ENCODE data around the gene BBIP1.
"Not testable (repeated sequence)": the region's sequence is repeated elsewhere in the genome, so short reads cannot be mapped to it uniquely, and the experiment has no call there.

BBIP1 gene

DNA sequence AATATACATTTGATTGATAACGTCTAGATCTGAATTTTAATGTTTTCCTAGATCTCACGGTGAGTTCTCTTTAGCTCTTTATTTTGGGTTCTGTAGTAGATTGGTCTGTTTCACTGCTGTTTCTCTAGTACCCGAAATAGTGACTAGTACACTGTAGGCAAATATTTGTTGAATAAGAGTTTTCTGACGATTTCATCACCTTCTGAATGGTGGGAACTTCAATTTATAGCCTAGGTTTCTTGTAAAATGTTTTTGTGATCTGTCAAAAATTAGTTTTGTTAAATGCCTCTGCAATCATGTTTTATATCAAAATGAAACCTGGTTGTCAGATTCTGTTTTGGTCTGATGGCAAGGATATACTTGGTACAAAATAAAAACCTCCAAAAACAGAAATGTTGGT, 37.1 kb downstream of the BBIP1 start:
- no peak for DNase-seq (ENCODE audit: low read depth)

- DNase-seq (ENCODE audit: low read depth), result no peak
These were observed 37.7 kb downstream of the BBIP1 start for GRCh38 chr10:110881247-110881646.

DNA sequence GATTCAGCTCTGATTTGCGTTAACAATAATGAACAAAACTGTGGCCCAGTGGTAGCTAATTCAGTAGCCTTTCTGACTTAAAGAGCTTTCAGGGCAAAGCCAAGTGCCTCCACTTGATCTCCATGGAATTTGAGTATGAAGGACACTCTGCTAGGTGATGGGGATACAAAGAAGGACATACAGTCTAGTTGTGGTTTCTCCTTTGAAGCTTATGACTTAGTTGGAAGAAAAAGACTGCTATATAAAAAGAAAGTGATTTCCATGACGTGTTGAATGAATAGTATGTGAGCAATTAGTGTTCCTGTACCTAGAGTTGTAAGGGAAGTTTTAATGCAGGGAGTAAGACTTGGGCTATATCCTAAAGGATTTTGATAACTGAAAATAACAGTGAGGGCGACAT, 39.0 kb downstream of the BBIP1 start:
- DNase-seq (ENCODE audit: low read depth), result no peak

- no peak for DNase-seq (ENCODE audit: low read depth)
These were observed 42.2 kb downstream of the BBIP1 start for GRCh38 chr10:110876788-110877187.

DNA sequence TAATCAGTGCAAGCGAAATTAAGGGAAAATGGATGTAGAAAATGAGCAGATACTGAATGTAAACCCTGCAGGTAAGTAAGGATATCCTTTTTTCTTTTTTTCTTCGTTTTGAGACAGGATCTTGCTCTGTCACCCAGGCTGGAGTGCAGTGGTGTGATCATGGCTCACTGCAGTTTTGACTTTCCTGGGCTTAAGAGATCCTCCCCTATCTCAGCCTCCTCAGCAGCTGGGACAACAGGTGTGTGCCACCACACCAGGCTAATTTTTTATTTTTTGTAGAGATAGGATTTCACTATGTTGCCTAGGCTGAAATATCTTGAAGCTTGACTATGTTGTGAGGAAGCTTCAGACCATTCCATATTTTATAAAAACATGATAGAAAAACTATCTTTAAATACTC, 43.0 kb downstream of the BBIP1 start:
- DNase-seq (ENCODE audit: low read depth), result no peak

DNA sequence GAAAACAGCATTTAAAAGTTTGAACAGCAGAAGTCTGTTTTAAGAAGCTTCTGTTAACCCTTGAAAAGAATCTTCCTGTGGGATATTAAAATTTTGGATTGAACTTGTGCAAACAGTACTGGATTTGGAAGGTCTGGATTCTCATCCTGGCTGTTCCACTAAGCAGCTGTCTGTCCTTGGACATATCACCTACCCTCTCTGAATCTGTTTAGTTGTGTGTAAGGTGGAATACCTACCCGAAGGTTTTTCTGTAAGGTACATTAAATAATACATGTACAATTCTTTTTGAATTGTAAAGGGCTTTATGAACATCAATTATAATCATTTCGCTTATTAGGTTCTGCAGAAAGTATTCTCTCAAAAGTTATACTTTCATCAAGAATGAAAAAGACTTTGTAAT, 45.0 kb downstream of the BBIP1 start:
- no peak for DNase-seq (ENCODE audit: low read depth)

- no peak for DNase-seq (ENCODE audit: low read depth)
These were observed 45.7 kb downstream of the BBIP1 start for GRCh38 chr10:110872984-110873923.

GRCh38 chr10:110872145-110872983, 46.6 kb downstream of the BBIP1 start:
- peak; percentile 53 for DNase-seq (ENCODE audit: low read depth)

DNA sequence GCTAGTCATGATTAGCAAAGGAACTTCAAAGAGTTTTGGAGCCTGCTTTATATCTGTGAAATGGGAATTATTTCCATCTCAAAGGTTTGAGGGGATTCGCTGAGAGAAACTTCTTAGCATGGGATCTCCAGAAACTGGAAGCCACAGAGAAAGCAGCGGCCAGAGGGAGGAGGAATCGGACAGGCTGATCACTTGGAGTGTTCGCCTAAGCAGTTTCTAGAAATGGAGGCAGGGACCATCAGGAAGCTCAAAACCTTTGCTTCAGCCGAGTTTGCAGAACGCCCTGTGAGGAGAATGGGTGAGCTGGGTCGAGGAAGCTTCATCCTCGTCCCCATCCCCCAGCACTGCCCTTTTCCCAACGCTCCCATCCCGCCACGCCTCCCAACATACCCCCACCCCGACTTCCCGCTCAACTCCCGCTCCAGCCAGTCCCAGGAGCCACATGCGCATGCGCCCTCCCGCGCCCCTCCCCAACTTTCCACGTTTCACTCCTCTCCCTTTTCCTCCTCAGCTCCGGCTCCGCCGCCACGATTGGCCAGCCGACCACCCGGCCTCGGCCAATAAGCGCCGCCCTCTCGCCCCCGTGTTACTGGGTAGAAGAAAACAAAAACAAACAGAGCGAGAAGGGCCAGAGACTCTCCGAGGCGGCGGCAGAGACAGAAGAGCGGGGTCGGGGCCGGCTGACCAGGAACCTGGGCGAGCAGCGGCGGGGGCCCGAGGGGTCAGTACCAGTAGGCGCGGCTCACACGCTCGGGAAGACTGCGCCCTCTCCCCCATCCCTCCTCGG, 47.5 kb downstream of the BBIP1 start, which contains the start of gene PDCD4:
Gene PDCD4 (plus strand): TSS at position 631 of the 787 bp plus-strand sequence. CDS start 4,100 bp downstream, outside the sequence.
- peak; percentile 88 for DNase-seq (ENCODE audit: low read depth)

DNA sequence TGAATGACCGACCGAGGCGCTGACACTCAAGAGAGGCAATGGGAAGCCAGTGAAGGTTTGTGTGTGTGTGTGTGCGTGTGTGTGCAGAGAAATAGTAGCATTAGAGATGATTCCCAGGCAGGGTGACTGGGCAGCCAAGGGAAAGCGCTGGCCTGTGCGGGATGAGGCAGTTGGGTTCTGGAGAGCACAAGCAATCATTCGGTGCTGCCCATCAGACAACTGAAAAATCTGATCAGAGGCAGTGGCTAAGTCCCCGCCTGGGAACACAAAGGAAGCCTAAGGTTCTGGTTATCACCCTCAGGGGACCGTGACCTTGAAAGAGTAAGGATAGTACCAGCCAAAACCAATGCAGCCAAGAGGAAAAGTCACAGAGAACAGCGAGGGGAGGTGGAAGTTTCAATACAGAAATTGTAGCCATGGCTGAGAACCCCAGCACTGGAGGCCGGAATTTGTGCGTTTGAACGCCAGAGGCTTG, 48.1 kb downstream of the BBIP1 start:
- DNase-seq (ENCODE audit: low read depth), result no peak

GRCh38 chr10:110868981-110869380, 50.0 kb downstream of the BBIP1 start:
- DNase-seq (ENCODE audit: low read depth), result no peak

- DNase-seq (ENCODE audit: low read depth), result no peak
These were observed 51.0 kb downstream of the BBIP1 start for GRCh38 chr10:110867807-110868465.

GRCh38 chr10:110867011-110867806, 51.8 kb downstream of the BBIP1 start:
- DNase-seq (ENCODE audit: low read depth), result not testable (repeated sequence)

GRCh38 chr10:110865809-110866482, 53.0 kb downstream of the BBIP1 start:
- no peak for DNase-seq (ENCODE audit: low read depth)

GRCh38 chr10:110865186-110865808, 53.7 kb downstream of the BBIP1 start:
- no peak for DNase-seq (ENCODE audit: low read depth)

- DNase-seq (ENCODE audit: low read depth), result no peak
These were observed 54.3 kb downstream of the BBIP1 start for GRCh38 chr10:110864662-110865140.

DNA sequence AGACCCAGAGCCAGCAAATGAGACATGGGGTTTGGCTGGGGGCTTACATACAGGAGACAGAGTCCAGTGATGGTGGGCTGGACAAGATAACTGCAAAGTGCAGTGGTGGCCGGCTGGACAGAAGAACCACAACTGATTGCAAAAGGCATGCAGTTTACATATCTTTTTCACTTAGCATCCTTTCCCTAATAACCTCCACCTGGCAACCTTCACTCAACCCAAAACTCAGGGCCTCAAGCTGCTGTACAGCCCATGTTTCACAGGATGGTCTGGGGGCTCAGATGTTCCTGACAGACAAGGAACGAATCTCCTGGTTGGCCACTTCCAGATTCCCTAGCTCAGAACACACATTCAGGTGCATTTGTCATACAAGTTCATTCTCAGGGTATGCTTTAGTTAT, 55.0 kb downstream of the BBIP1 start:
- no peak for DNase-seq (ENCODE audit: low read depth)

DNA sequence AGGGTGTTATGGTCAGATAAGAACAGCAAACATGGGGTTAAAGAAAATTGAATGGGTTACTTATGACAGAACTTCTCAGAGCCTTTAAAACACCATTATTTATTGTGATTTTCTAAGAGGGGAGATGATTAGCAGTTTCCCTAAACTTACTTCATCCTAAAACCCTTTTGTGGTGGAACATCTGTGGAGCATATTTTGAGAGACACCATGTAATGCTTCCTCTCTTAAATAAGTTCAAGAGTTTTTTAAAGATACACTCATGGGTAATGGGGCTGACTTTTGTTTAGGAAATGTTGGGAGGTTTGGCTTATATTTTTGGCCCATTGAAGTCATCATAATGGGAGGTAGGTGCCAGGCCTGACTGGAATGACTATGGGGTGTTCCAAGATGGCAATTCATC, 55.6 kb downstream of the BBIP1 start:
- DNase-seq (ENCODE audit: low read depth), result no peak

DNA sequence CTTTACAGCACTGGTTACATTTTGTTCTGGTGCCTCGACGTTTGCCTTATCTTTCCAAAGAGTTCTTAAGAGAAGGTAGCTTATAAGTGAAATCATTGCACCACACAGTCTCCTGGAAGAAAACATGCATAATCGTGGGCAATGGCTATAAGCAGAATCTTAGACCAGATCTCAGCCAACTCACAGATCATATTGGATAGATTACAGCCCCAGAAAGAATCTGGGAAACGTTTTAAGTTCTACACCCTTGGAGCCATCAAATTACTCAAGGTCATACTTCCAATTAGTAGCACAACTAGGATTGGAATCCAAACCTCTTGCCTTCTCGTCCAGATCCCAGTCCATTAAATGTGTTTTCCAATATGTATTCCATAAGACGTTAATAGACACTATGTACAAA, 56.0 kb downstream of the BBIP1 start:
- DNase-seq (ENCODE audit: low read depth), result no peak

All from stimulated activated CD8-positive, alpha-beta memory T cell treated with anti-CD3 and anti-CD28 coated beads, Interleukin-12 subunit alpha, Interleukin-12 subunit beta, amount 100 ng/mL, for 4 hours (primary cell).